ENCODE measurements around the gene DUSP12. TPM values are rescaled to one million over a fixed set of nuclear protein-coding genes. Genes with fewer than 3 reads are reported as not detected.

The DUSP12 gene
- total and polyA plus RNA-seq, 2 experiments from 2014 or later: 28.4 to 37.2 TPM

- TF ChIP-seq REST (IDR thresholded peaks at IDR 0.05; ENCODE audit: unreplicated experiment) (no peak), EZH2 (IDR thresholded peaks at IDR 0.05; ENCODE audit: low read depth, unreplicated experiment) (no peak)
These were observed 30.8 kb upstream of the DUSP12 start (continued) for GRCh38 chr1:161718559-161719324.

GRCh38 chr1:161719325-161719611, 30.3 kb upstream of the DUSP12 start:
- Histone ChIP-seq H3K27me3 (ENCODE audit: insufficient read depth) (peaks cover 15% of the 10 kb centered on the region), H2AFZ (no peak overlapping the region), H3K4me3 (no peak overlapping the region), H3K79me2 (replicated peaks; ENCODE audit: insufficient read depth) (no peaks in the 10 kb centered on the region), H4K20me1 (replicated peaks; ENCODE audit: insufficient read depth) (no peaks in the 10 kb centered on the region), H3K4me2 (no peak overlapping the region), H3K36me3 (ENCODE audit: insufficient read depth) (no peaks in the 10 kb centered on the region), H3K9me2 (ENCODE audit: insufficient read depth) (0 out of 2 replicates have a peak, but pooled peaks cover 2% of the 10 kb centered on the region), H3K27ac (ENCODE audit: low read depth) (no peak overlapping the region), H3K4me1 (ENCODE audit: insufficient read depth) (no peaks in the 10 kb centered on the region), H3F3A (replicated peaks; ENCODE audit: low read depth) (no peaks in the 10 kb centered on the region)
- ATAC-seq: no peak
- no peaks in the 10 kb centered on the region for H3K9me3 Mint-ChIP-seq
- no peak overlapping the region for H3K4me3 Mint-ChIP-seq
- no peaks in the 10 kb centered on the region; the same call in 1 of the 3 replicates for H3K4me1 Mint-ChIP-seq
- no peak for TF ChIP-seq EZH2 (IDR thresholded peaks at IDR 0.05; ENCODE audit: low read depth, unreplicated experiment)
- no peak for TF ChIP-seq NANOG (IDR thresholded peaks at IDR 0.05; ENCODE audit: borderline replicate concordance)
- TF ChIP-seq REST (IDR thresholded peaks at IDR 0.05; ENCODE audit: unreplicated experiment): no peak
- TF ChIP-seq ETS1 (IDR thresholded peaks at IDR 0.05): no peak
- TF ChIP-seq POLR2AphosphoS5 (IDR thresholded peaks at IDR 0.05; ENCODE audit: low read depth): no peak
- TF ChIP-seq ZNF331 (CRISPR knock-in tag; IDR thresholded peaks at IDR 0.05; ENCODE audit: low read depth): no peak
- no peak for TF ChIP-seq CREB1 (CRISPR knock-in tag; IDR thresholded peaks at IDR 0.05; ENCODE audit: low read depth)
- no peak for TF ChIP-seq EZH2phosphoT487 (IDR thresholded peaks at IDR 0.05; ENCODE audit: unreplicated experiment)
- no peaks in the 10 kb centered on the region for H3K36me3 Mint-ChIP-seq (ENCODE audit: low read depth)
- no peak overlapping the region for H3K27ac Mint-ChIP-seq
- peaks cover 12% of the 10 kb centered on the region for H3K27me3 Mint-ChIP-seq (ENCODE audit: insufficient read depth, low read depth, poor library complexity)
- DNase-seq (ENCODE audit: low spot score): no peak

Measured in GM23338 (cell line).